HepG2 (cell line): Measurements from ENCODE around the gene TSGA10. TPM values are rescaled to one million over a fixed set of nuclear protein-coding genes. Genes with fewer than 3 reads are reported as not detected.

Source experiments
- CENPT ChIP-seq: sonication (generic); formaldehyde crosslinking; IDR thresholded peaks from 2 replicates; pipeline ENCODE4 v1.8.0; 2022; ENCODE audit warnings: low read depth, mild to moderate bottlenecking, moderate library complexity, missing genetic modification reagents
- EHMT2 ChIP-seq: fragments of 200-600 bp; sonication (generic); IDR thresholded peaks from 2 replicates; pipeline ENCODE4 v1.7.0; 2017; ENCODE audit warnings: antibody characterized with exemption, low read depth, low read length, borderline replicate concordance
- GTF2F1 ChIP-seq: fragments of 150-350 bp; IDR thresholded peaks from 2 replicates; pipeline ENCODE4 v1.6.1; 2014; ENCODE audit warnings: low read length
- HOXA7 ChIP-seq: sonication (generic); formaldehyde crosslinking; IDR thresholded peaks from 2 replicates; pipeline ENCODE4 v1.8.1; 2022; ENCODE audit warnings: mild to moderate bottlenecking, missing genetic modification reagents, moderate library complexity
- HOXA9 ChIP-seq: sonication (generic); formaldehyde crosslinking; IDR thresholded peaks from 2 replicates; pipeline ENCODE4 v1.8.1; 2022; ENCODE audit warnings: missing genetic modification reagents, mild to moderate bottlenecking, moderate library complexity, borderline replicate concordance
- NFKBIZ ChIP-seq: IDR thresholded peaks from 2 replicates; pipeline ENCODE4 v1.6.1; 2018; ENCODE audit warnings: missing genetic modification reagents, missing compliant biosample characterization
- RBM22 ChIP-seq: fragments of 200-400 bp; formaldehyde crosslinking; optimal IDR thresholded peaks from 2 replicates; pipeline ENCODE3; 2017; ENCODE audit warnings: mild to moderate bottlenecking, low read length, moderate library complexity
- SNAI1 ChIP-seq: sonication (generic); formaldehyde crosslinking; IDR thresholded peaks from 2 replicates; pipeline ENCODE4 v1.5.0; 2020; ENCODE audit warnings: mild to moderate bottlenecking, missing genetic modification reagents, borderline replicate concordance
- SNRNP70 ChIP-seq: fragments of 200-400 bp; formaldehyde crosslinking; IDR thresholded peaks from 2 replicates; pipeline ENCODE4 v1.6.1; 2017; ENCODE audit warnings: mild to moderate bottlenecking, low read depth, low read length, moderate library complexity
- ZBTB20 ChIP-seq: sonication (generic); formaldehyde crosslinking; IDR thresholded peaks from 2 replicates; pipeline ENCODE4 v1.8.1; 2023; ENCODE audit warnings: missing genetic modification reagents, low read depth, mild to moderate bottlenecking, borderline replicate concordance
- ZBTB8A ChIP-seq: sonication (generic); formaldehyde crosslinking; IDR thresholded peaks from 2 replicates; pipeline ENCODE4 v1.4.0; 2020; ENCODE audit warnings: mild to moderate bottlenecking, low read depth, missing genetic modification reagents, borderline replicate concordance
- ZMYM4 ChIP-seq: sonication (generic); formaldehyde crosslinking; IDR thresholded peaks from 2 replicates; pipeline ENCODE4 v1.8.1; 2023; ENCODE audit warnings: mild to moderate bottlenecking, missing genetic modification reagents
- ZNF562 ChIP-seq: sonication (generic); formaldehyde crosslinking; IDR thresholded peaks from 2 replicates; pipeline ENCODE4 v1.8.0; 2022; ENCODE audit warnings: missing genetic modification reagents, borderline replicate concordance
- ZNF572 ChIP-seq: sonication (generic); formaldehyde crosslinking; IDR thresholded peaks from 2 replicates; pipeline ENCODE4 v1.5.1; 2020; ENCODE audit warnings: mild to moderate bottlenecking, missing genetic modification reagents
- polyA plus RNA-seq, 8 experiments: library from polyadenylated mRNA; depleted of rRNA in 3 of 8; stranded (reverse) in 7 of 8; unstranded in 1 of 8; fragments of >200 nt; fragmentation: Illumina TruSeq in 4 of 8; extraction: Trizol in 4 of 8; gene quantifications; 2 replicates each; pipeline versions ENCODE4 v1.2.1 to v1.2.3, GENCODE V29; 2011 to 2016; ENCODE audit warnings: low read depth in 4 of 8, missing spikeins in 1 of 8, mixed read lengths in 1 of 8; ENCODE audit not compliant: insufficient read depth in 1 of 8
- total RNA-seq, 5 experiments: library from RNA; depleted of rRNA; stranded (reverse); fragments of >200 nt; fragmentation: Illumina TruSeq; extraction: Trizol; gene quantifications; 2 replicates each; pipeline ENCODE4 v1.2.3, GENCODE V29; 2016; ENCODE audit warnings: low read depth in 1 of 5
- TF ChIP-seq, protein P1 (sequence below): sonication (generic); formaldehyde crosslinking; IDR thresholded peaks from 2 replicates; pipeline ENCODE4 v1.5.0; 2020; ENCODE audit warnings: missing genetic modification reagents
- TF ChIP-seq, protein P2 (sequence below): sonication (generic); formaldehyde crosslinking; IDR thresholded peaks from 2 replicates; pipeline ENCODE4 v1.8.1; 2023; ENCODE audit warnings: missing genetic modification reagents, inconsistent platforms, borderline replicate concordance
- TF ChIP-seq, protein P3 (sequence below): sonication (generic); formaldehyde crosslinking; IDR thresholded peaks from 2 replicates; pipeline ENCODE4 v1.4.0; 2020; ENCODE audit warnings: mild to moderate bottlenecking, missing genetic modification reagents
- TF ChIP-seq, protein P4 (sequence below): sonication (generic); formaldehyde crosslinking; conservative IDR thresholded peaks from 2 replicates; pipeline ENCODE4 v1.4.0; 2020; ENCODE audit warnings: missing genetic modification reagents
- TF ChIP-seq, protein P5 (sequence below): sonication (generic); formaldehyde crosslinking; IDR thresholded peaks from 2 replicates; pipeline ENCODE4 v1.8.0; 2022; ENCODE audit warnings: mild to moderate bottlenecking, missing genetic modification reagents; ENCODE audit not compliant: insufficient replicate concordance

Gene TSGA10
- total and polyA plus RNA-seq, 2 of the 13 experiments (the other 11 are each of a cell fraction or from before 2014, with no cell fraction given): 4.7 to 13.1 TPM

DNA sequence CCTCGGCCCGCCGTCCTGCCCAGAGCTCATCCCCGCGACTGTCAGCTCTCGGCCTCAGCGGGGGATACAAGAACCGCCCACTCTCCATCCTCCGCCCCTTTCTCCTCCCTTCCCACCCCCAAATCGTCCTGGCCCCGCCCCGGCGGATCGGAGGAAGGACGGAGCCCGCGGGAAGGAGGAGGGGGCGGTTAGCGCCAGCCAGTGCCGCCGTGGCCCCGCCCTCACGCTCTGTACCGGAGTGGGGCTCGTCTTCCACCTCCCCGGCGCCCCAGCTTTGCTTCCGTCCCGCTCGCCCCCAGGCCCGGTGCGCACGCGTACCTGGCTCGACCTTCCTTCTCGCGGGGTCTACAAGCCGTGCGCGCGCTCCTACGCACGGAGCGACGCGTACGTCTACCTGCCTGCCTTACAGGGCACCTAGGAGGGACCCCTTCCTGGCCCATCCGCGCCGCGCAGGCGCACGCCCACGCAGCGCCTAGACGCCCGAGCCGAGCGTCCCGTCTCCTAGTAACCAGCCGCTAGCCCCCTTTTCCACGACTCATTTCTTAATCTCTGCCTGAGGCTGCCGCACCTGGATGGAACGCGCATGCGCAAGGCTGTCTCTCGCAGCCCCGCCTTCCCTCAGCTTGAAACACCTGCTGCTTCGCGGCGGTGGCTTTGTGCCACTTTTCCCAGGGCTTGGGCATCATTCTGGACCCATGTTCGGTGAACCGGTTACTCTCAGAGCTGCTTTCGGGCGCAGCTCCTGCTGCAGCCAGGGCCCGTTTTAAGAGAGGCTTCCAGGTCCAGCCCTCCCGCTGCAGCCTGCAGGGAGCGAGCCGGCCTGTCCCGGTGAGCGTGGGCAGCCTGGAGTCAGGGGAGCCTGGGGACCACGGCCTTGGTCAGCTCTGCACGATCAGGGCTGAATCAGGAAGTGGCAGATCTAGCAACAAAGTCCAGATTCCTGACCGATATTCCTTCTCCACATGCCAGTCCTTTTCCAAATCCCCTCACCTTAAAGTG, 13.3 kb downstream of the TSGA10 start, which contains the start of gene C2orf15 (continued):
- TF ChIP-seq, protein P1, sequence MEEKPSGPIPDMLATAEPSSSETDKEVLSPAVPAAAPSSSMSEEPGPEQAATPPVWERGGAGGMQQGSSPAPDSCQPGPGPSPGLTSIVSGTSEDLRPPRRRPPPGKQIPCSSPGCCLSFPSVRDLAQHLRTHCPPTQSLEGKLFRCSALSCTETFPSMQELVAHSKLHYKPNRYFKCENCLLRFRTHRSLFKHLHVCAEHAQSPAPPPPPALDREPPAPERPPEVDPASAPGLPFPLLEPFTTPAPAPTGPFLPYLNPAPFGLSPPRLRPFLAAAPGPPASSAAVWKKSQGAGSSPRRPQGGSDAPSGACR (CRISPR knock-in tag): no peak; the same call in none of the 2 replicates
- TF ChIP-seq RBM22 (no peak), ZNF572 (CRISPR knock-in tag) (peak; percentile 92), GTF2F1 (no peak), CENPT (CRISPR knock-in tag) (no peak), SNAI1 (CRISPR knock-in tag) (peak; percentile 96; the same call in 1 of the 2 replicates), ZBTB8A (peak; percentile 36; the same call in 1 of the 2 replicates), SNRNP70 (no peak), HOXA7 (CRISPR knock-in tag) (no peak), ZMYM4 (peak; percentile 94), EHMT2 (no peak), NFKBIZ (CRISPR knock-in tag) (0 out of 2 replicates have a peak, but pooled peaks have one; percentile 31), ZBTB20 (CRISPR knock-in tag) (0 out of 2 replicates have a peak, but pooled peaks have one; percentile 53), ZNF562 (CRISPR knock-in tag) (no peak), HOXA9 (CRISPR knock-in tag) (no peak)
- TF ChIP-seq, protein P2, sequence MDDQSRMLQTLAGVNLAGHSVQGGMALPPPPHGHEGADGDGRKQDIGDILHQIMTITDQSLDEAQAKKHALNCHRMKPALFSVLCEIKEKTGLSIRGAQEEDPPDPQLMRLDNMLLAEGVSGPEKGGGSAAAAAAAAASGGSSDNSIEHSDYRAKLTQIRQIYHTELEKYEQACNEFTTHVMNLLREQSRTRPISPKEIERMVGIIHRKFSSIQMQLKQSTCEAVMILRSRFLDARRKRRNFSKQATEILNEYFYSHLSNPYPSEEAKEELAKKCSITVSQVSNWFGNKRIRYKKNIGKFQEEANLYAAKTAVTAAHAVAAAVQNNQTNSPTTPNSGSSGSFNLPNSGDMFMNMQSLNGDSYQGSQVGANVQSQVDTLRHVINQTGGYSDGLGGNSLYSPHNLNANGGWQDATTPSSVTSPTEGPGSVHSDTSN (CRISPR knock-in tag): no peak
- TF ChIP-seq, protein P3, sequence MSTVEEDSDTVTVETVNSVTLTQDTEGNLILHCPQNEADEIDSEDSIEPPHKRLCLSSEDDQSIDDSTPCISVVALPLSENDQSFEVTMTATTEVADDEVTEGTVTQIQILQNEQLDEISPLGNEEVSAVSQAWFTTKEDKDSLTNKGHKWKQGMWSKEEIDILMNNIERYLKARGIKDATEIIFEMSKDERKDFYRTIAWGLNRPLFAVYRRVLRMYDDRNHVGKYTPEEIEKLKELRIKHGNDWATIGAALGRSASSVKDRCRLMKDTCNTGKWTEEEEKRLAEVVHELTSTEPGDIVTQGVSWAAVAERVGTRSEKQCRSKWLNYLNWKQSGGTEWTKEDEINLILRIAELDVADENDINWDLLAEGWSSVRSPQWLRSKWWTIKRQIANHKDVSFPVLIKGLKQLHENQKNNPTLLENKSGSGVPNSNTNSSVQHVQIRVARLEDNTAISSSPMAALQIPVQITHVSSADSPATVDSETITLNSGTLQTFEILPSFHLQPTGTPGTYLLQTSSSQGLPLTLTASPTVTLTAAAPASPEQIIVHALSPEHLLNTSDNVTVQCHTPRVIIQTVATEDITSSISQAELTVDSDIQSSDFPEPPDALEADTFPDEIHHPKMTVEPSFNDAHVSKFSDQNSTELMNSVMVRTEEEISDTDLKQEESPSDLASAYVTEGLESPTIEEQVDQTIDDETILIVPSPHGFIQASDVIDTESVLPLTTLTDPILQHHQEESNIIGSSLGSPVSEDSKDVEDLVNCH: no peak
- TF ChIP-seq, protein P4, sequence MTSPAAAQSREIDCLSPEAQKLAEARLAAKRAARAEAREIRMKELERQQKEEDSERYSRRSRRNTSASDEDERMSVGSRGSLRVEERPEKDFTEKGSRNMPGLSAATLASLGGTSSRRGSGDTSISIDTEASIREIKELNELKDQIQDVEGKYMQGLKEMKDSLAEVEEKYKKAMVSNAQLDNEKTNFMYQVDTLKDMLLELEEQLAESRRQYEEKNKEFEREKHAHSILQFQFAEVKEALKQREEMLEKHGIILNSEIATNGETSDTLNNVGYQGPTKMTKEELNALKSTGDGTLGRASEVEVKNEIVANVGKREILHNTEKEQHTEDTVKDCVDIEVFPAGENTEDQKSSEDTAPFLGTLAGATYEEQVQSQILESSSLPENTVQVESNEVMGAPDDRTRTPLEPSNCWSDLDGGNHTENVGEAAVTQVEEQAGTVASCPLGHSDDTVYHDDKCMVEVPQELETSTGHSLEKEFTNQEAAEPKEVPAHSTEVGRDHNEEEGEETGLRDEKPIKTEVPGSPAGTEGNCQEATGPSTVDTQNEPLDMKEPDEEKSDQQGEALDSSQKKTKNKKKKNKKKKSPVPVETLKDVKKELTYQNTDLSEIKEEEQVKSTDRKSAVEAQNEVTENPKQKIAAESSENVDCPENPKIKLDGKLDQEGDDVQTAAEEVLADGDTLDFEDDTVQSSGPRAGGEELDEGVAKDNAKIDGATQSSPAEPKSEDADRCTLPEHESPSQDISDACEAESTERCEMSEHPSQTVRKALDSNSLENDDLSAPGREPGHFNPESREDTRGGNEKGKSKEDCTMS (CRISPR knock-in tag): 0 out of 2 replicates have a peak, but pooled peaks have one; percentile 42
- TF ChIP-seq, protein P5, sequence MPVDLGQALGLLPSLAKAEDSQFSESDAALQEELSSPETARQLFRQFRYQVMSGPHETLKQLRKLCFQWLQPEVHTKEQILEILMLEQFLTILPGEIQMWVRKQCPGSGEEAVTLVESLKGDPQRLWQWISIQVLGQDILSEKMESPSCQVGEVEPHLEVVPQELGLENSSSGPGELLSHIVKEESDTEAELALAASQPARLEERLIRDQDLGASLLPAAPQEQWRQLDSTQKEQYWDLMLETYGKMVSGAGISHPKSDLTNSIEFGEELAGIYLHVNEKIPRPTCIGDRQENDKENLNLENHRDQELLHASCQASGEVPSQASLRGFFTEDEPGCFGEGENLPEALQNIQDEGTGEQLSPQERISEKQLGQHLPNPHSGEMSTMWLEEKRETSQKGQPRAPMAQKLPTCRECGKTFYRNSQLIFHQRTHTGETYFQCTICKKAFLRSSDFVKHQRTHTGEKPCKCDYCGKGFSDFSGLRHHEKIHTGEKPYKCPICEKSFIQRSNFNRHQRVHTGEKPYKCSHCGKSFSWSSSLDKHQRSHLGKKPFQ (CRISPR knock-in tag): no peak
